Loucy (cell line): Measurements from ENCODE around the gene SNORC.

ENCODE experiments used
- CTCF ChIP-seq: fragments of 200-600 bp; sonication (generic); conservative IDR thresholded peaks from 2 replicates; pipeline ENCODE4 v1.5.1; 2014; ENCODE audit warnings: mild to moderate bottlenecking, antibody characterized with exemption, low read length
- EZH2phosphoT487 ChIP-seq: fragments of 200-600 bp; IDR thresholded peaks from 2 replicates; pipeline ENCODE4 v1.6.1; 2018; ENCODE audit warnings: antibody characterized with exemption, mild to moderate bottlenecking, moderate library complexity, borderline replicate concordance

- TF ChIP-seq CTCF: no peak
- no peak for TF ChIP-seq EZH2phosphoT487
Measured at GRCh38 chr2:232863996-232864395, 6.1 kb upstream of the SNORC start.
